Measurements from ENCODE around the gene LIFR. TPM values are rescaled to one million over a fixed set of nuclear protein-coding genes. Genes with fewer than 3 reads are reported as not detected.
"Not testable (repeated sequence)": the region's sequence is repeated elsewhere in the genome, so short reads cannot be mapped to it uniquely, and the experiment has no call there.

The LIFR gene
- polyA plus RNA-seq, 2 of the 4 experiments (the other 2 are of a cell fraction): 3.8 to 7.9 TPM

GRCh38 chr5:38600329-38601045 is 44.0 kb upstream of the LIFR start:
- ChIA-PET POLR2A (no interaction called here), CTCF (interaction anchor here (1.2 to 1.7 kb wide), 3 partner anchors 13 to 210 kb away, joined by 3 to 4 read pairs (median 4); no protein-coding TSS in a partner anchor)
- WGBS (ENCODE audit: missing lambda C conversion rate): 85% methylated on average over 3 of the region's 3 CpGs
- ATAC-seq: no peak
- Histone ChIP-seq H3K9me3 (no peaks in the 10 kb centered on the region), H3K27ac (peak overlapping the region; percentile 37 to 59; a peak in 4 of 6 replicates), H3K4me1 (peaks cover 48% of the 10 kb centered on the region), H3K4me2 (peak overlapping the region; percentile 30; the same call in 2 of the 3 replicates), H3K4me3 (no peak overlapping the region)
- peak in 1 of 2 experiments; percentile 28 for DNase-seq (ENCODE audit: low read depth in 1 of 2, low spot score in 1 of 2)
- no peak for FAIRE-seq
- peak; percentile 45; a peak in 2 of 4 replicates for TF ChIP-seq CEBPB (IDR thresholded peaks at IDR 0.05)
- TF ChIP-seq ATOH8 (CRISPR knock-in tag; IDR thresholded peaks at IDR 0.05; ENCODE audit: low read depth): no peak

- FAIRE-seq; H3K9me3 ChIP-seq; ATAC-seq; DNase-seq (ENCODE audit: low read depth in 1 of 2, low spot score in 1 of 2); H3K4me3 ChIP-seq: not testable (repeated sequence)
- H3K4me1 ChIP-seq: peaks cover 48% of the 10 kb centered on the region
- CTCF ChIA-PET: interaction anchor here (1.1 to 1.7 kb wide), 3 partner anchors 158 to 211 kb away, joined by 3 to 9 read pairs (median 4); no protein-coding TSS in a partner anchor
- peak overlapping the region; percentile 63; the same call in 2 of the 3 replicates for H3K4me2 ChIP-seq
- H3K27ac ChIP-seq: peak overlapping the region; percentile 32 to 37; a peak in 4 of 6 replicates
- POLR2A ChIA-PET: interaction anchor here (1.0 kb wide), 1 partner anchor 44 kb away, joined by 3 read pairs; no protein-coding TSS in a partner anchor
Observed at GRCh38 chr5:38599751-38600150, 43.3 kb upstream of the LIFR start.

GRCh38 chr5:38598994-38599617 is 42.7 kb upstream of the LIFR start:
- POLR2A ChIA-PET: interaction anchor here (0.9 to 1.0 kb wide), 2 partner anchors 43 to 273 kb away, joined by 3 read pairs; no protein-coding TSS in a partner anchor
- FAIRE-seq (no peak), DNase-seq (ENCODE audit: low read depth in 1 of 2, low spot score in 1 of 2) (peak; percentile 34 to 57), ATAC-seq (peak; percentile 86 to 92)
- CTCF ChIA-PET: interaction anchor here (0.9 to 1.7 kb wide), 4 partner anchors 47 to 212 kb away, joined by 3 to 9 read pairs (median 4); no protein-coding TSS in a partner anchor
- H3K27ac ChIP-seq: peak overlapping the region; percentile 56 to 75; a peak in 4 of 6 replicates
- peak overlapping the region; percentile 63 for H3K4me2 ChIP-seq
- no peak overlapping the region for H3K4me3 ChIP-seq
- no peaks in the 10 kb centered on the region for H3K9me3 ChIP-seq
- peak; percentile 96; the same call in 1 of the 2 replicates for TF ChIP-seq FOXS1 (CRISPR knock-in tag; IDR thresholded peaks at IDR 0.05)
- TF ChIP-seq JUNB (IDR thresholded peaks at IDR 0.05): peak; percentile 69
- peak; percentile 83 for TF ChIP-seq FOSL2 (IDR thresholded peaks at IDR 0.05)
- peak; percentile 89 for TF ChIP-seq FOSL2 (CRISPR knock-in tag; IDR thresholded peaks at IDR 0.05)
- TF ChIP-seq GATA3 (IDR thresholded peaks at IDR 0.05; ENCODE audit: borderline replicate concordance): peak; percentile 53; the same call in 1 of the 2 replicates
- 0 out of 5 replicates have a peak, but pooled peaks of 1 of the 2 experiments have one; percentile 43 for TF ChIP-seq JUN (IDR thresholded peaks at IDR 0.05)
- peak; percentile 48 for TF ChIP-seq MAX (IDR thresholded peaks at IDR 0.05)
- no peak for TF ChIP-seq HMGXB4 (CRISPR knock-in tag; IDR thresholded peaks at IDR 0.05; ENCODE audit: borderline replicate concordance)
- no peak for TF ChIP-seq CEBPB (IDR thresholded peaks at IDR 0.05)
- no peak for TF ChIP-seq RARB (CRISPR knock-in tag; IDR thresholded peaks at IDR 0.05)
- 74% methylated on average over 2 of the region's 2 CpGs for WGBS (ENCODE audit: missing lambda C conversion rate)
- peaks cover 48% of the 10 kb centered on the region for H3K4me1 ChIP-seq

GRCh38 chr5:38598296-38598993 is 42.0 kb upstream of the LIFR start:
- DNase-seq (ENCODE audit: low read depth in 1 of 2, low spot score in 1 of 2): no peak
- 78% methylated on average over 8 of the region's 8 CpGs for WGBS (ENCODE audit: missing lambda C conversion rate)
- FAIRE-seq: no peak
- peak overlapping the region; percentile 56 to 75 for H3K27ac ChIP-seq
- H3K4me1 ChIP-seq: peaks cover 48% of the 10 kb centered on the region
- no peak overlapping the region for H3K4me3 ChIP-seq
- no peaks in the 10 kb centered on the region for H3K9me3 ChIP-seq
- POLR2A ChIA-PET: interaction anchor here (0.9 kb wide), 1 partner anchor 274 kb away, joined by 3 read pairs; no protein-coding TSS in a partner anchor
- H3K4me2 ChIP-seq: peak overlapping the region; percentile 63
- ATAC-seq: peak; percentile 44 to 63; a peak in 5 of 6 replicates
- CTCF ChIA-PET: interaction anchor here (0.9 to 1.7 kb wide), 4 partner anchors 46 to 213 kb away, joined by 3 to 9 read pairs (median 4); no protein-coding TSS in a partner anchor
- TF ChIP-seq POLR2A (IDR thresholded peaks at IDR 0.05; ENCODE audit: low read length): no peak
- TF ChIP-seq HOXB13 (CRISPR knock-in tag; IDR thresholded peaks at IDR 0.05; ENCODE audit: low read depth): no peak
- TF ChIP-seq BHLHE40 (IDR thresholded peaks at IDR 0.05; ENCODE audit: low read depth, low read length): no peak
- TF ChIP-seq ZSCAN20 (CRISPR knock-in tag; IDR thresholded peaks at IDR 0.05): no peak
- TF ChIP-seq CHD2 (IDR thresholded peaks at IDR 0.05; ENCODE audit: low read length, partially characterized antibody): no peak
- no peak for TF ChIP-seq FOSB (CRISPR knock-in tag; IDR thresholded peaks at IDR 0.05)
- no peak for TF ChIP-seq CBX2 (IDR thresholded peaks at IDR 0.05; ENCODE audit: borderline replicate concordance, low read depth)
- no peak for TF ChIP-seq CTCF (IDR thresholded peaks at IDR 0.05)
- no peak for TF ChIP-seq ZFP36 (IDR thresholded peaks at IDR 0.05; ENCODE audit: borderline replicate concordance, partially characterized antibody)
- TF ChIP-seq HOXB5 (CRISPR knock-in tag; IDR thresholded peaks at IDR 0.05): no peak
- no peak for TF ChIP-seq FOSL2 (IDR thresholded peaks at IDR 0.05)
- no peak for TF ChIP-seq FOSL2 (CRISPR knock-in tag; IDR thresholded peaks at IDR 0.05)
- TF ChIP-seq KDM5A (IDR thresholded peaks at IDR 0.05): no peak
- no peak for TF ChIP-seq GATA3 (IDR thresholded peaks at IDR 0.05; ENCODE audit: borderline replicate concordance)

Data from A549 (cell line).